Measurements from ENCODE around the gene SAMD4A.
A peak's percentile ranks its signal among the peaks of the same experiment; 100 is the strongest.

SAMD4A gene

GRCh38 chr14:54566410-54567223 lies at the start of gene SAMD4A:
TSS of gene SAMD4A (plus strand) at chr14:54567128. CDS start at chr14:54567917, 789 bp downstream.
- Mint-ChIP-seq H3K4me3 (peak within 1 kb of the TSS; percentile 91), H3K9me3 (no peaks in the 10 kb centered on the region), H3K27me3 (ENCODE audit: low read depth) (peaks cover 62% of the 10 kb centered on the region), H3K27ac (peak within 1 kb of the TSS; percentile 82), H3K4me1 (ENCODE audit: low read depth) (peaks cover 14% of the 10 kb centered on the region), H3K36me3 (ENCODE audit: low read depth) (no peaks in the 10 kb centered on the region)

- no peaks in the 10 kb centered on the region for H3K27me3 Mint-ChIP-seq (ENCODE audit: low read depth)
- peaks cover 16% of the 10 kb centered on the region for H3K36me3 Mint-ChIP-seq (ENCODE audit: low read depth)
- H3K4me1 Mint-ChIP-seq (ENCODE audit: low read depth): no peaks in the 10 kb centered on the region
- H3K9me3 Mint-ChIP-seq: no peaks in the 10 kb centered on the region
- H3K27ac Mint-ChIP-seq: no peak overlapping the region
- H3K4me3 Mint-ChIP-seq: no peak overlapping the region
Observed at GRCh38 chr14:54524410-54524809, 42.5 kb upstream of the SAMD4A start.

- H3K4me1 Mint-ChIP-seq (ENCODE audit: low read depth): peaks cover 2% of the 10 kb centered on the region
Observed at GRCh38 chr14:54528973-54529372, 38.0 kb upstream of the SAMD4A start.

GRCh38 chr14:54529811-54530210 lies 37.1 kb upstream of the SAMD4A start:
- H3K27ac Mint-ChIP-seq: no peak overlapping the region

More at GRCh38 chr14:54528973-54529372, 38.0 kb upstream of the SAMD4A start:
- Mint-ChIP-seq H3K27me3 (ENCODE audit: low read depth) (no peaks in the 10 kb centered on the region), H3K4me3 (no peak overlapping the region), H3K27ac (no peak overlapping the region), H3K36me3 (ENCODE audit: low read depth) (peaks cover 5% of the 10 kb centered on the region), H3K9me3 (no peaks in the 10 kb centered on the region)

GRCh38 chr14:54532111-54533012 lies 34.6 kb upstream of the SAMD4A start:
- Mint-ChIP-seq H3K4me3 (no peak overlapping the region), H3K27ac (no peak overlapping the region), H3K4me1 (ENCODE audit: low read depth) (peaks cover 2% of the 10 kb centered on the region), H3K36me3 (ENCODE audit: low read depth) (peaks cover 4% of the 10 kb centered on the region), H3K9me3 (no peaks in the 10 kb centered on the region), H3K27me3 (ENCODE audit: low read depth) (no peaks in the 10 kb centered on the region)

More at GRCh38 chr14:54529811-54530210, 37.1 kb upstream of the SAMD4A start:
- H3K4me3 Mint-ChIP-seq: no peak overlapping the region
- H3K9me3 Mint-ChIP-seq: no peaks in the 10 kb centered on the region
- H3K27me3 Mint-ChIP-seq (ENCODE audit: low read depth): no peaks in the 10 kb centered on the region
- H3K36me3 Mint-ChIP-seq (ENCODE audit: low read depth): no peaks in the 10 kb centered on the region
- peaks cover 2% of the 10 kb centered on the region for H3K4me1 Mint-ChIP-seq (ENCODE audit: low read depth)

- H3K4me1 Mint-ChIP-seq (ENCODE audit: low read depth): peaks cover 2% of the 10 kb centered on the region
- no peaks in the 10 kb centered on the region for H3K9me3 Mint-ChIP-seq
- H3K27ac Mint-ChIP-seq: no peak overlapping the region
- no peak overlapping the region for H3K4me3 Mint-ChIP-seq
- peaks cover 4% of the 10 kb centered on the region for H3K36me3 Mint-ChIP-seq (ENCODE audit: low read depth)
- H3K27me3 Mint-ChIP-seq (ENCODE audit: low read depth): no peaks in the 10 kb centered on the region
Observed at GRCh38 chr14:54533100-54533499, 33.8 kb upstream of the SAMD4A start.

GRCh38 chr14:54535126-54535525 lies 31.8 kb upstream of the SAMD4A start:
- Mint-ChIP-seq H3K27me3 (ENCODE audit: low read depth) (no peaks in the 10 kb centered on the region), H3K27ac (no peak overlapping the region), H3K36me3 (ENCODE audit: low read depth) (peaks cover 4% of the 10 kb centered on the region), H3K4me1 (ENCODE audit: low read depth) (peaks cover 2% of the 10 kb centered on the region), H3K4me3 (no peak overlapping the region), H3K9me3 (no peaks in the 10 kb centered on the region)

GRCh38 chr14:54535646-54536045 lies 31.3 kb upstream of the SAMD4A start:
- Mint-ChIP-seq H3K36me3 (ENCODE audit: low read depth) (peaks cover 4% of the 10 kb centered on the region), H3K4me1 (ENCODE audit: low read depth) (peaks cover 2% of the 10 kb centered on the region), H3K4me3 (no peak overlapping the region), H3K27ac (no peak overlapping the region), H3K9me3 (no peaks in the 10 kb centered on the region), H3K27me3 (ENCODE audit: low read depth) (no peaks in the 10 kb centered on the region)

- Mint-ChIP-seq H3K9me3 (no peaks in the 10 kb centered on the region), H3K27ac (no peak overlapping the region), H3K36me3 (ENCODE audit: low read depth) (peaks cover 4% of the 10 kb centered on the region), H3K27me3 (ENCODE audit: low read depth) (no peaks in the 10 kb centered on the region), H3K4me1 (ENCODE audit: low read depth) (peaks cover 2% of the 10 kb centered on the region), H3K4me3 (no peak overlapping the region)
Observed at GRCh38 chr14:54537651-54538050, 29.3 kb upstream of the SAMD4A start.

- Mint-ChIP-seq H3K27ac (no peak overlapping the region), H3K9me3 (no peaks in the 10 kb centered on the region), H3K4me1 (ENCODE audit: low read depth) (no peaks in the 10 kb centered on the region), H3K27me3 (ENCODE audit: low read depth) (no peaks in the 10 kb centered on the region), H3K36me3 (ENCODE audit: low read depth) (peaks cover 4% of the 10 kb centered on the region), H3K4me3 (no peak overlapping the region)
Observed at GRCh38 chr14:54538055-54538454, 28.9 kb upstream of the SAMD4A start.

GRCh38 chr14:54547583-54547982 lies 19.3 kb upstream of the SAMD4A start:
- Mint-ChIP-seq H3K9me3 (no peaks in the 10 kb centered on the region), H3K4me3 (no peak overlapping the region), H3K4me1 (ENCODE audit: low read depth) (no peaks in the 10 kb centered on the region), H3K27me3 (ENCODE audit: low read depth) (peaks cover 19% of the 10 kb centered on the region), H3K36me3 (ENCODE audit: low read depth) (no peaks in the 10 kb centered on the region), H3K27ac (no peak overlapping the region)

- Mint-ChIP-seq H3K9me3 (no peaks in the 10 kb centered on the region), H3K4me3 (no peak overlapping the region), H3K27ac (no peak overlapping the region), H3K4me1 (ENCODE audit: low read depth) (no peaks in the 10 kb centered on the region), H3K27me3 (ENCODE audit: low read depth) (peaks cover 23% of the 10 kb centered on the region), H3K36me3 (ENCODE audit: low read depth) (no peaks in the 10 kb centered on the region)
Observed at GRCh38 chr14:54548491-54548890, 18.4 kb upstream of the SAMD4A start.

GRCh38 chr14:54549862-54550261 lies 17.1 kb upstream of the SAMD4A start:
- Mint-ChIP-seq H3K27me3 (ENCODE audit: low read depth) (peaks cover 23% of the 10 kb centered on the region), H3K27ac (no peak overlapping the region), H3K4me3 (no peak overlapping the region), H3K4me1 (ENCODE audit: low read depth) (no peaks in the 10 kb centered on the region), H3K9me3 (no peaks in the 10 kb centered on the region), H3K36me3 (ENCODE audit: low read depth) (no peaks in the 10 kb centered on the region)

GRCh38 chr14:54550514-54550913 lies 16.4 kb upstream of the SAMD4A start:
- no peaks in the 10 kb centered on the region for H3K9me3 Mint-ChIP-seq
- H3K4me1 Mint-ChIP-seq (ENCODE audit: low read depth): no peaks in the 10 kb centered on the region
- peaks cover 23% of the 10 kb centered on the region for H3K27me3 Mint-ChIP-seq (ENCODE audit: low read depth)
- no peak overlapping the region for H3K4me3 Mint-ChIP-seq
- no peak overlapping the region for H3K27ac Mint-ChIP-seq
- H3K36me3 Mint-ChIP-seq (ENCODE audit: low read depth): no peaks in the 10 kb centered on the region

- no peak overlapping the region for H3K4me3 Mint-ChIP-seq
- no peaks in the 10 kb centered on the region for H3K36me3 Mint-ChIP-seq (ENCODE audit: low read depth)
- no peaks in the 10 kb centered on the region for H3K9me3 Mint-ChIP-seq
- H3K27me3 Mint-ChIP-seq (ENCODE audit: low read depth): peaks cover 17% of the 10 kb centered on the region
- H3K4me1 Mint-ChIP-seq (ENCODE audit: low read depth): no peaks in the 10 kb centered on the region
- H3K27ac Mint-ChIP-seq: no peak overlapping the region
Observed at GRCh38 chr14:54554401-54554800, 12.5 kb upstream of the SAMD4A start.
